ACC112 (cell line): ENCODE results near the gene TMEM243.

Experiments
- H2AFZ ChIP-seq: fragments of 200-600 bp; sonication (generic); one replicate; pipeline ENCODE4 v1.6.0; 2017; ENCODE audit warnings: antibody characterized with exemption, low read length; ENCODE audit not compliant: unreplicated experiment
- H3K27ac ChIP-seq: fragments of 200-600 bp; sonication (generic); 2 replicates; pipeline ENCODE4 v1.5.1; 2014; ENCODE audit warnings: low read depth, mild to moderate bottlenecking, antibody characterized with exemption, low read length, moderate library complexity
- H3K27me3 ChIP-seq: fragments of 200-600 bp; sonication (generic); 2 replicates; pipeline ENCODE4 v1.6.1; 2014; ENCODE audit warnings: mild to moderate bottlenecking, antibody characterized with exemption, low read length, moderate library complexity, mixed read lengths; ENCODE audit not compliant: insufficient read depth
- H3K36me3 ChIP-seq: fragments of 200-600 bp; sonication (generic); 2 replicates; pipeline ENCODE4 v1.6.1; 2016; ENCODE audit warnings: mild to moderate bottlenecking, antibody characterized with exemption, low read length, moderate library complexity, mixed read lengths; ENCODE audit not compliant: insufficient read depth
- H3K4me1 ChIP-seq: fragments of 200-600 bp; sonication (generic); one replicate; pipeline ENCODE4 v1.6.1; 2016; ENCODE audit warnings: low read length, mixed read lengths; ENCODE audit not compliant: insufficient read depth, unreplicated experiment, control insufficient read depth
- H3K4me3 ChIP-seq: fragments of 200-600 bp; sonication (generic); 2 replicates; pipeline ENCODE4 v1.5.1; 2014; ENCODE audit warnings: mild to moderate bottlenecking, low read depth, low read length
- H3K79me2 ChIP-seq: fragments of 200-600 bp; sonication (generic); one replicate; pipeline ENCODE4 v1.6.0; 2016; ENCODE audit warnings: low read length; ENCODE audit not compliant: control insufficient read depth, unreplicated experiment, insufficient read depth

TMEM243 gene

DNA sequence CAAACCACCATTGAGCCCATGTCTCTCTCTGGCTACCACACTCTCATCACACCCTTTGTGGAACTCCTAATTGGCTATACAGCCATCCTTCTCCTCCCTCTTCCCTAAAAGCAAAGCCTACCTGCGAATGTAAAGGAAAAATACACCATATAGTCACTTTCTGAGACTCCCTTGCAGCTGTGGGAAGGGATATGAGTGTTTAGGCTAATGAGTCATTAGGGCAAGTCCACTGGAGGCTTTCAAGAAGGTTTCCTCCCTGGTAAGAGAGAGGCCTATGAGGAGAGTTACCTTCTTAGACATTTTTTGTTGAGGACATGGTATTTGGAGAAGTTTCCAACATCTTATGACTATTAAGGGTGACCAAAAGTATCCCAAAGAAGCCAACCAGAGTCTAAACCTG, 4.1 kb upstream of the TMEM243 start:
- Histone ChIP-seq H3K4me3 (no peak overlapping the region), H3K79me2 (peaks cover 3% of the 10 kb centered on the region), H2AFZ (no peak overlapping the region), H3K4me1 (no peaks in the 10 kb centered on the region), H3K27ac (no peak overlapping the region), H3K27me3 (peaks cover 26% of the 10 kb centered on the region), H3K36me3 (no peaks in the 10 kb centered on the region)

DNA sequence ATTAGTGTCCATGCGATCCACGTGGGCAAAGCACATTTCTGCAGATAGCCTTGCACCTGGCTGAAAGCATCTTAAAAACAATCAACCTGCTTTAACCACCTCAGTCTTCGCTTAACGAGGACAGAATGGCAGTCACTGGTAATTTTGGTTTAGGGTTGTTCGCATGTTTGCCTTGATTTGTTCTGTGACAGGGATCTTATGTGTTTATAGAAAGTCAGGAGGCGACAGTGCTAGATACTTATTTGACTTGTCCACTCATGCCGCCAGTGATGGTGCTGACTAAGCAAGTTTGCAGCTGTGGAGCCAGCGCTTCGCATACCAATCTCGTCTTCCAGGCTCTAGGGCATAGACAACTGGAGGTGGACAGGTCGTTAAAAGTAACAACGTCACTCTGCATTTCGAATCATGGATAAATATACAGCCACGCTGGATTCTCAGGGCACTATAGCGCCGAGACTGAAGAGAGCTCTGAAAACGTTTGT, 1.2 kb upstream of the TMEM243 start:
- H3K27me3 ChIP-seq = peaks cover 22% of the 10 kb centered on the region
- H3K4me1 ChIP-seq = peaks cover 13% of the 10 kb centered on the region
- peak overlapping the region; percentile 97 for H3K4me3 ChIP-seq
- H3K27ac ChIP-seq = no peak overlapping the region
- peak overlapping the region; percentile 94 for H2AFZ ChIP-seq
- 0 out of 2 replicates have a peak, but pooled peaks cover 4% of the 10 kb centered on the region for H3K36me3 ChIP-seq
- H3K79me2 ChIP-seq = peaks cover 22% of the 10 kb centered on the region

DNA sequence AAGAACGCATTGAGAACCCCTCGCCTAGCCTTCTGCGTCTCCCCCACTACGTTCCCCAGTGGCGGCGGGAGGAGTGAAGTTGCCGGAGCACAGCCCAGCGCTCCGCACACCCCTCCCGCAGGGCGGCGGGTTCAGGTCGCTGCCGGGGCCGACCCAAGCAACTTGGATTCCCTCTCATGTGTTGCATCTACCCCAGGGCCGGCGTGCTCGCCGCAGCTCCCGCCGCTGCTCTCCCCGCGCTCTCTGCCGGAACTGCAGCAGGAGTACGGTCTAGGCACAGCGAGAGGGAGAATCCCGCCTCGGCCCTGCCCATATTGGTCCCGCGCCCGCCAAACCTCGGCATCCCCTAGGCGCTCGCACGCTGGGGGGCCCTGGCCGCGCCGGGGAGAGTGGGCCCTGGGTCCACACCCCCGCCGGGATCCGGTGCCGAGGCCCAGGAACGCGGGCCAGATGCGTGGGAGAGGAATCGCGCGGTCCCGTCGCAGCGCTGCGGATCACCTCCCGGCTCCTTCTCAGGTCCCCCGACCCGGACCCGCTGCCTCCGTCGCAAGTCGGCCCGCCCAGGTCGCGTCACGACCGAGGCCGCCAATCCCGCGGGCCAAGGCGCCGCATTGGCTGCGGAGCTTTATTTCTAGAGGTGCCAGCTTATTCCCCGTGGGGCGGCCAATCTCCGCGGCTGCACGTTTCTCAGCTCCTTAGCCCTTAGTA, 648 bp upstream of the TMEM243 start:
- peaks cover 25% of the 10 kb centered on the region for H3K79me2 ChIP-seq
- H3K27ac ChIP-seq = peak overlapping the region; percentile 44; the same call in 1 of the 2 replicates
- H3K4me1 ChIP-seq = peaks cover 13% of the 10 kb centered on the region
- peak overlapping the region; percentile 97 for H3K4me3 ChIP-seq
- 0 out of 2 replicates have a peak, but pooled peaks cover 4% of the 10 kb centered on the region for H3K36me3 ChIP-seq
- H2AFZ ChIP-seq = peak overlapping the region; percentile 98
- peaks cover 22% of the 10 kb centered on the region for H3K27me3 ChIP-seq

DNA sequence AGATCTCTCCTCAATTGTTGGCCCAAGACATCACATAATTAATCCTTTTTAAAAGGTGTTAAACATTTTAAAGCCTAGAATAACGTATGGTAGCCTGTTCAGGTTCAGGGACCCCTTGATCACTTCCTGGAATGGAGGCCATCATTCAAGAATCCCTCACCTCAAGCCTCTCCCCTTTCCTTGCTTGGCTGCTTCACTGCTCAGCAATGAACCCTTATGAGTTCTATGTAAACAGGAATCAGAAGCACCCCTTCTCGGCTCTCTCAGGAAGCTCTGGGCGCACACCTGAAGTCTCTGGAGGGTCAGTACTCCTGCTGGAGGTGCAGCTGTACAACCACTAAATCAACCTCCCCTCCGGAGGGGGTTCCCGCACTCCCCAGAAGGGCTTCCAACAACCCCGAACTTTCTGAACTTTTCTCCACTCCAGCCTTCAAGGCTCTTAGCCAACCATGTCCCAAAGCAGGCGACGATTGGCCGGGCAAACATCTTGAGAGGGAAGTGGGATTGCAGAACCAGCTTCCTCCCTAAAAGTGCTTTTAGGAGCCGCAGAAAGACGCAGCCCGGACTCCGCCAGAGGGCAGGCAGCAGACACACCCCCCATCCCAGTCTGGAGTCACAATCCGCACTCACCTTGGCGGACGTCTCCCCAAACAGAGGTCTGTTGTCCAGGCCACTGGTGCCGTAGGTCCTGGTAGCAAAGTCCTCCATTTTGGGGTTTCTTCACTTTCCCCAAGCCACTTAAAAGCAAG, 562 bp downstream of the TMEM243 start:
- Histone ChIP-seq H3K27ac (peak overlapping the region; percentile 44), H3K4me3 (peak overlapping the region; percentile 97), H3K79me2 (peaks cover 32% of the 10 kb centered on the region), H3K4me1 (peaks cover 19% of the 10 kb centered on the region), H3K27me3 (peaks cover 22% of the 10 kb centered on the region), H2AFZ (peak overlapping the region; percentile 90), H3K36me3 (0 out of 2 replicates have a peak, but pooled peaks cover 6% of the 10 kb centered on the region)

DNA sequence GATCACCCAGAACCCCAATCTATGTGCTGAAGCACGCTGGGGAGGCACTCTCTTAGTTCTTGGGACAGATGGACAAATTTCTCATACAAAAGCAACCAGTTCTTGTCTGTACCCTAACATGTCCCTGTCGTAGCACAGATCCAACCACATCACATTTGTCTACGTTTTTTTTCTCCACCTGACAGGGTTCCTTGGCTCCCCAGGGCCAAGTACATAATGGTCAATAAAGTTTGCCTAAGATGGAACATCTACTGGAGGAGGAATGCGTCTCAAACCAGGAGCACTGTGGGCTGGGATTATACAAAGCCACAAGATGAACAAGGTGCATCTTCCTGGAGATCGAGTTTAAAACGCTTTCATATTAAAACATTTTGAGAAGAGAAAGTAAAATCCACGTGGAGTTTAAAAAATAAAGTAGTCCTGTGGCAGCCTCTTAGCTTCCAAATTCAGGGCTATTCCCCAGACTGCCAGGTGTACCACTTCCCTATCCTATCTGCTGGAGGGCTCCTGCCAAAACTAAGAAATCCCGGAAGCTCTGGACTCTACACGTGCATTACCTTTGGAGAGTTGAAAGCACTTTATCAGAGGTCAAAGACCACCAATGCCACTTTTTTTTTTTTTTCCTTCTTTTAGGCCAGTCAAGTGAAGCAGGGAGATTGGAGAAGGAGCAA, 1.4 kb downstream of the TMEM243 start:
- H3K4me3 ChIP-seq = peak overlapping the region; percentile 97
- 0 out of 2 replicates have a peak, but pooled peaks cover 6% of the 10 kb centered on the region for H3K36me3 ChIP-seq
- peak overlapping the region; percentile 90 for H2AFZ ChIP-seq
- peaks cover 35% of the 10 kb centered on the region for H3K79me2 ChIP-seq
- peaks cover 23% of the 10 kb centered on the region for H3K4me1 ChIP-seq
- H3K27me3 ChIP-seq = peaks cover 22% of the 10 kb centered on the region
- H3K27ac ChIP-seq = no peak overlapping the region

DNA sequence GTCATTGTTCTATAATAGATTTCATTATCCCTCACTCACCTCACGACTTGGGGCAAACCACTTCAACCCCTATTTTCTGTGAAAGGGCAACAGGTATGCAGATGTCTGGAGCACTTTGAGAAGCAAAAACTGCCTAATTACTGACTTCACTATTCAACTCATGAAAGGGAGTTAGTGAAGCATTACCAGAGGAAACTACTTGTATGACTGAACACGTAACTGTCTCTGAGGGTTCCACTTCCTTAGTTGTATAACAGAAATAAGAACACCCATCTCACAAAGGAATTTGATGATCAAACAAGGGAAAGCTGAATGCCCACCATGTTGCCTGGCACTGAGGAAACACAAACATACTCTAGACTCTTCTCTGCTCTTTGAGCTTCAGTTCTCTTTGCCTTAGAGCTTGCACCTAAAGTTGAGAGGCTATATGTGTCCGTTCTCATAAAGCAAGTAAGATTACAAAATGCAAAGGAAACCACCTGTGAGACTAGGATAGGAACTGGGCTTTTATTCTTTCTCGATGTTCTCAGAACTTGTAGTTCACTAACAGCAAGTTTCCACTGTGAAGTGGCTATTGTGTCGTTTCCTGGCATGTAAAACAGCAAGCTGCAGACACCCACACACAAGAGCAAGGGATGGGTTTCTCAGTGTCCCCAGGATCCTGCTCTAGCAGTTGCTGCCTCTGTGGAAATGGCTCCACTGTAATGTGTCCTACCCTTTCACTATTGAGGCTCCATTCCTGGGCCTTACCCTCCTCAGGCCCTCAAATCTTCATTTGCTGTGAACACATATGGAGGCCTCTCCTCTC, 2.6 kb downstream of the TMEM243 start:
- H3K4me1 ChIP-seq = peaks cover 27% of the 10 kb centered on the region
- peaks cover 11% of the 10 kb centered on the region for H3K27me3 ChIP-seq
- peaks cover 47% of the 10 kb centered on the region for H3K79me2 ChIP-seq
- no peak overlapping the region for H2AFZ ChIP-seq
- peak overlapping the region; percentile 97 for H3K4me3 ChIP-seq
- H3K27ac ChIP-seq = no peak overlapping the region
- 0 out of 2 replicates have a peak, but pooled peaks cover 6% of the 10 kb centered on the region for H3K36me3 ChIP-seq

DNA sequence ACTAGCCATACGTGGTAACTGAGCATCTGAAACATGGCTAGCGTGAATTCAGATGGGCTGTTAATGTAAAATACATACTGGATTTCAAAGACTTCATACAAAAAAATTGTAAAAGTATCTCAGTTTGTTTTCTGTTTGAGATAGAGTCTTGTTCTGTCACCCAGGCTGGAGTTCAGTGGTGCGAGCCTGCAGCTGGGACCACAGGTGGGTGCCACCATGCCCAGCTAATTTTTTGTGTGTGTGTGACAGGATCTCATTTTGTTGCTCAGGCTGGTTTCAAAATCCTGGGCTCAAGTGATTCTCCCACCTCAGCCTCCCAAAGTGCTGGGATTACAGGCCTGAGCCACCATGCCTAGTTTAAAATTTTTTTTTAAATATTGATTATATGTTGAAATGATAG, 4.5 kb downstream of the TMEM243 start:
- Histone ChIP-seq H3K79me2 (peaks cover 65% of the 10 kb centered on the region), H3K4me3 (no peak overlapping the region), H3K27ac (no peak overlapping the region)

DNA sequence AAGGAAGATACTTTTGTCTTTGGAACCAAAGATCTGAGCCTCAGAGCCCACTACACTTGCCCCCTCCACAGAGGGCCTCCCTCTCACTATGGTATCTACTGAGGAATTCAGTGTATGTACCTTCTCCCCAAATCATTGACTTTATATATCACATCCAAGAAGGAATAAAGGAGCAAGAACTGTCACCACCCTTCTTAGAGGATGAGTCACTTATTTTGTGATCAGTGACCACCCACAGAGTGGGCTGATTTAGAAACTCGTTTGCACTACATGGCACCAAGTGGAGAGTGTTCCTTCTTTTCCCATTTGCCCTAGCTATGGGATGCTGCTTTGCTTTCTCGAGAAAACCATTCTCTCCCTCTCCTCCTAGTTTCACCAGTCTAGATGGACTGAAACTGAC, 5.7 kb downstream of the TMEM243 start:
- Histone ChIP-seq H3K4me1 (peaks cover 27% of the 10 kb centered on the region), H3K4me3 (no peak overlapping the region), H3K27ac (no peak overlapping the region), H2AFZ (no peak overlapping the region), H3K27me3 (no peaks in the 10 kb centered on the region), H3K36me3 (0 out of 2 replicates have a peak, but pooled peaks cover 6% of the 10 kb centered on the region), H3K79me2 (peaks cover 63% of the 10 kb centered on the region)

More for the DNA sequence above, 4.5 kb downstream of the TMEM243 start:
- H3K36me3 ChIP-seq = 0 out of 2 replicates have a peak, but pooled peaks cover 6% of the 10 kb centered on the region
- H2AFZ ChIP-seq = no peak overlapping the region
- H3K4me1 ChIP-seq = peaks cover 27% of the 10 kb centered on the region
- no peaks in the 10 kb centered on the region for H3K27me3 ChIP-seq

DNA sequence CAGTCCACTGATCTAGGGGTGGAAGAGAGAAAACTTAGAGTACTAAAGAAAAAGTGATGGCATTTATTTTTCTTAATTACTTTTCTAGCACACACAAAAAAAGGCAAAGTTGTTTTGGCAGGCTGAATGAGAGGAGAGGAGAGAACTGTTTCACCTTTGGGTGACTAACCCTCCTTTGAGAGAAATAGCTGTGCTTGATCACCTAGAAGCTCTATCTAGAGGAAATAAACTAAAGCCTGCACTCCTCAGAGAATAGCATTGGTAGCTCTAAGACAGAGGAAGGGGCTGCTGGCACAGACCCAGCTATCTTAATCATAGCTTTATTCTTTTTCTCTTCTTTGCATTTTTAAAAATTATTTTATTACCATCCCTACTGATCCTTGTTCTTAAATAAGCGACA, 6.3 kb downstream of the TMEM243 start:
- Histone ChIP-seq H3K79me2 (peaks cover 62% of the 10 kb centered on the region), H3K4me1 (peaks cover 27% of the 10 kb centered on the region), H3K27me3 (no peaks in the 10 kb centered on the region), H3K36me3 (0 out of 2 replicates have a peak, but pooled peaks cover 6% of the 10 kb centered on the region), H2AFZ (no peak overlapping the region), H3K27ac (no peak overlapping the region), H3K4me3 (no peak overlapping the region)

DNA sequence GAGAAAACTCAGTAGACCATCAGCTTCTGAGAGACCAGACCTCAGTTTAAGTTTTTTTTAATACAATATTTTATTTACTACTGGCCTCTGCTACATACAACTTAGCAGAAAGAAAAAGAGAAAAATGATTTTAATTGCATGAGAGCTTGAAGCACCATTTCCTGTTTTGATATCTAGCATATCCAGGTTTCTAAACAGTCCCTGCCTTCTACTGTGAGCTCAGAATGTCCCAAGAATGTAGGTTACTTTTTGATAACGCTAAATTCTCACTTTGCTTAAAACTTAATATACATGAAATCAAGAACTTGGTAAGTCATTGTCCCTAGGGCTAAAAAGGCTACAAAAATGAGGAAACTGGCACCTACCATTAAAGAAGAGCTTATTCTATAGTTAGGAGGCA, 7.0 kb downstream of the TMEM243 start:
- Histone ChIP-seq H3K79me2 (peaks cover 55% of the 10 kb centered on the region), H3K27me3 (no peaks in the 10 kb centered on the region), H3K4me3 (no peak overlapping the region), H2AFZ (no peak overlapping the region), H3K36me3 (0 out of 2 replicates have a peak, but pooled peaks cover 8% of the 10 kb centered on the region), H3K27ac (no peak overlapping the region), H3K4me1 (peaks cover 22% of the 10 kb centered on the region)
